HepG2 (cell line): ENCODE data around the gene LITAFD. TPM values are rescaled to one million over a fixed set of nuclear protein-coding genes. Genes with fewer than 3 reads are reported as not detected.

Experiments used
- E2F1 ChIP-seq: sonication (generic); formaldehyde crosslinking; IDR thresholded peaks from 2 replicates; pipeline ENCODE4 v1.5.0; 2020; ENCODE audit warnings: missing genetic modification reagents
- HES4 ChIP-seq: sonication (generic); formaldehyde crosslinking; IDR thresholded peaks from 2 replicates; pipeline ENCODE4 v1.9.0; 2021; ENCODE audit warnings: mild to moderate bottlenecking, missing genetic modification reagents, borderline replicate concordance
- HNRNPLL ChIP-seq: fragments of 200-400 bp; formaldehyde crosslinking; IDR thresholded peaks from 2 replicates; pipeline ENCODE4 v1.6.1; 2017; ENCODE audit warnings: mild to moderate bottlenecking, low read depth, low read length; ENCODE audit not compliant: poor library complexity, severe bottlenecking
- IKZF4 ChIP-seq: sonication (generic); formaldehyde crosslinking; IDR thresholded peaks from 2 replicates; pipeline ENCODE4 v1.5.1; 2020; ENCODE audit warnings: borderline replicate concordance, mild to moderate bottlenecking, low read depth, missing genetic modification reagents; ENCODE audit errors: not compliant biosample characterization
- MTA3 ChIP-seq: sonication (generic); formaldehyde crosslinking; IDR thresholded peaks from 2 replicates; pipeline ENCODE4 v1.4.0; 2020; ENCODE audit warnings: missing genetic modification reagents
- NFAT5 ChIP-seq: sonication (generic); formaldehyde crosslinking; IDR thresholded peaks from 2 replicates; pipeline ENCODE4 v1.4.0; 2020; ENCODE audit warnings: missing genetic modification reagents
- NFE2L2 ChIP-seq: fragments of 150-350 bp; IDR thresholded peaks from 2 replicates; pipeline ENCODE4 v1.6.1; 2014; ENCODE audit warnings: low read length
- PHF8 ChIP-seq: sonication (generic); formaldehyde crosslinking; IDR thresholded peaks from 2 replicates; pipeline ENCODE4 v1.5.0; 2020; ENCODE audit warnings: missing genetic modification reagents
- RARG ChIP-seq: sonication (generic); formaldehyde crosslinking; IDR thresholded peaks from 2 replicates; pipeline ENCODE4 v1.4.0; 2020; ENCODE audit warnings: low read depth, mild to moderate bottlenecking, missing genetic modification reagents
- SMARCE1 ChIP-seq: fragments of 450-650 bp; IDR thresholded peaks from 2 replicates; pipeline ENCODE4 v1.6.1; 2017; ENCODE audit warnings: borderline replicate concordance
- THAP11 ChIP-seq: IDR thresholded peaks from 2 replicates; pipeline ENCODE4 v1.6.1; 2016; ENCODE audit warnings: missing biosample characterization, missing genetic modification reagents
- TRAFD1 ChIP-seq: sonication (generic); formaldehyde crosslinking; IDR thresholded peaks from 2 replicates; pipeline ENCODE4 v1.5.1; 2020; ENCODE audit warnings: missing genetic modification reagents, mild to moderate bottlenecking, borderline replicate concordance
- ZBTB20 ChIP-seq: sonication (generic); formaldehyde crosslinking; IDR thresholded peaks from 2 replicates; pipeline ENCODE4 v1.8.1; 2023; ENCODE audit warnings: missing genetic modification reagents, low read depth, mild to moderate bottlenecking, borderline replicate concordance
- ZC3H4 ChIP-seq: sonication (generic); formaldehyde crosslinking; IDR thresholded peaks from 2 replicates; pipeline ENCODE4 v1.4.0; 2020; ENCODE audit warnings: missing genetic modification reagents, borderline replicate concordance
- ZNF605 ChIP-seq: sonication (generic); formaldehyde crosslinking; IDR thresholded peaks from 2 replicates; pipeline ENCODE4 v1.8.0; 2022; ENCODE audit warnings: mild to moderate bottlenecking, missing genetic modification reagents
- ZNF678 ChIP-seq: sonication (generic); formaldehyde crosslinking; IDR thresholded peaks from 2 replicates; pipeline ENCODE4 v1.4.0; 2020; ENCODE audit warnings: mild to moderate bottlenecking, missing genetic modification reagents
- ZNF749 ChIP-seq: sonication (generic); formaldehyde crosslinking; IDR thresholded peaks from 2 replicates; pipeline ENCODE4 v1.8.0; 2022; ENCODE audit warnings: mild to moderate bottlenecking, missing genetic modification reagents, moderate library complexity, borderline replicate concordance
- polyA plus RNA-seq, 8 experiments: library from polyadenylated mRNA; depleted of rRNA in 3 of 8; stranded (reverse) in 7 of 8; unstranded in 1 of 8; fragments of >200 nt; fragmentation: Illumina TruSeq in 4 of 8; extraction: Trizol in 4 of 8; gene quantifications; 2 replicates each; pipeline versions ENCODE4 v1.2.1 to v1.2.3, GENCODE V29; 2011 to 2016; ENCODE audit warnings: low read depth in 4 of 8, missing spikeins in 1 of 8, mixed read lengths in 1 of 8; ENCODE audit not compliant: insufficient read depth in 1 of 8
- total RNA-seq, 5 experiments: library from RNA; depleted of rRNA; stranded (reverse); fragments of >200 nt; fragmentation: Illumina TruSeq; extraction: Trizol; gene quantifications; 2 replicates each; pipeline ENCODE4 v1.2.3, GENCODE V29; 2016; ENCODE audit warnings: low read depth in 1 of 5
- TF ChIP-seq, protein P1 (sequence below): sonication (generic); formaldehyde crosslinking; IDR thresholded peaks from 2 replicates; pipeline ENCODE4 v1.8.0; 2022; ENCODE audit warnings: mild to moderate bottlenecking, missing genetic modification reagents; ENCODE audit not compliant: insufficient replicate concordance

The LITAFD gene
- total and polyA plus RNA-seq, 2 of the 13 experiments (the other 11 are each of a cell fraction or from before 2014, with no cell fraction given): not detected

GRCh38 chr16:8869212-8869987 lies 12.8 kb upstream of the LITAFD start (continued):
- TF ChIP-seq NFAT5 (CRISPR knock-in tag) (no peak), TRAFD1 (CRISPR knock-in tag) (peak; percentile 85; the same call in 1 of the 2 replicates), ZBTB20 (CRISPR knock-in tag) (0 out of 2 replicates have a peak, but pooled peaks have one; percentile 51), ZC3H4 (CRISPR knock-in tag) (peak; percentile 21; the same call in 1 of the 2 replicates), IKZF4 (CRISPR knock-in tag) (no peak), MTA3 (no peak), ZNF749 (CRISPR knock-in tag) (no peak; the same call in 1 of the 2 replicates), PHF8 (CRISPR knock-in tag) (peak; percentile 70), ZNF605 (CRISPR knock-in tag) (peak; percentile 70), HES4 (CRISPR knock-in tag) (peak; percentile 15; the same call in 1 of the 2 replicates), ZNF678 (CRISPR knock-in tag) (no peak), THAP11 (CRISPR knock-in tag) (peak; percentile 39; the same call in 1 of the 2 replicates), NFE2L2 (no peak), E2F1 (CRISPR knock-in tag) (peak; percentile 76; the same call in 1 of the 2 replicates), SMARCE1 (no peak), RARG (CRISPR knock-in tag) (0 out of 2 replicates have a peak, but pooled peaks have one; percentile 23), HNRNPLL (peak; percentile 21)
- TF ChIP-seq, protein P1, sequence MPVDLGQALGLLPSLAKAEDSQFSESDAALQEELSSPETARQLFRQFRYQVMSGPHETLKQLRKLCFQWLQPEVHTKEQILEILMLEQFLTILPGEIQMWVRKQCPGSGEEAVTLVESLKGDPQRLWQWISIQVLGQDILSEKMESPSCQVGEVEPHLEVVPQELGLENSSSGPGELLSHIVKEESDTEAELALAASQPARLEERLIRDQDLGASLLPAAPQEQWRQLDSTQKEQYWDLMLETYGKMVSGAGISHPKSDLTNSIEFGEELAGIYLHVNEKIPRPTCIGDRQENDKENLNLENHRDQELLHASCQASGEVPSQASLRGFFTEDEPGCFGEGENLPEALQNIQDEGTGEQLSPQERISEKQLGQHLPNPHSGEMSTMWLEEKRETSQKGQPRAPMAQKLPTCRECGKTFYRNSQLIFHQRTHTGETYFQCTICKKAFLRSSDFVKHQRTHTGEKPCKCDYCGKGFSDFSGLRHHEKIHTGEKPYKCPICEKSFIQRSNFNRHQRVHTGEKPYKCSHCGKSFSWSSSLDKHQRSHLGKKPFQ (CRISPR knock-in tag): no peak
